ENCODE data around the gene PPARG.

GRCh38 chr3:12454816-12455121 lies 165.9 kb downstream of the PPARG start:
- TF ChIP-seq FOXK2 (IDR thresholded peaks at IDR 0.05) (no peak), ELF4 (IDR thresholded peaks at IDR 0.05) (no peak), ARNT (IDR thresholded peaks at IDR 0.05) (no peak), FOXM1 (IDR thresholded peaks at IDR 0.05; ENCODE audit: borderline replicate concordance) (no peak), CTBP1 (IDR thresholded peaks at IDR 0.05; ENCODE audit: borderline replicate concordance) (no peak), HDGF (IDR thresholded peaks at IDR 0.05; ENCODE audit: borderline replicate concordance) (no peak), NFRKB (IDR thresholded peaks at IDR 0.05) (no peak), FOXA1 (IDR thresholded peaks at IDR 0.05) (no peak), SP1 (IDR thresholded peaks at IDR 0.05) (no peak), LEF1 (IDR thresholded peaks at IDR 0.05; ENCODE audit: borderline replicate concordance) (no peak), ZNF384 (IDR thresholded peaks at IDR 0.05) (no peak)

Data from HEK293T (cell line).